Posterior cingulate gyrus (tissue), 11 donors: Measurements from ENCODE around the gene PROS1.
A peak's percentile ranks its signal among the peaks of the same experiment; 100 is the strongest.

ENCODE experiments used
- DNase-seq, 10 donors: peaks; one replicate each; pipeline versions ENCODE4 v3.0.0 to v3.0.0-alpha.2; 2020 to 2021; ENCODE audit warnings: mixed read lengths in 3 of 10
- intact Hi-C: fragments of 100-400 bp; cut with DNase I; formaldehyde crosslinking; loops from one replicate; pipeline ENCODE4 v1.15.1; 2023

Gene PROS1

DNA sequence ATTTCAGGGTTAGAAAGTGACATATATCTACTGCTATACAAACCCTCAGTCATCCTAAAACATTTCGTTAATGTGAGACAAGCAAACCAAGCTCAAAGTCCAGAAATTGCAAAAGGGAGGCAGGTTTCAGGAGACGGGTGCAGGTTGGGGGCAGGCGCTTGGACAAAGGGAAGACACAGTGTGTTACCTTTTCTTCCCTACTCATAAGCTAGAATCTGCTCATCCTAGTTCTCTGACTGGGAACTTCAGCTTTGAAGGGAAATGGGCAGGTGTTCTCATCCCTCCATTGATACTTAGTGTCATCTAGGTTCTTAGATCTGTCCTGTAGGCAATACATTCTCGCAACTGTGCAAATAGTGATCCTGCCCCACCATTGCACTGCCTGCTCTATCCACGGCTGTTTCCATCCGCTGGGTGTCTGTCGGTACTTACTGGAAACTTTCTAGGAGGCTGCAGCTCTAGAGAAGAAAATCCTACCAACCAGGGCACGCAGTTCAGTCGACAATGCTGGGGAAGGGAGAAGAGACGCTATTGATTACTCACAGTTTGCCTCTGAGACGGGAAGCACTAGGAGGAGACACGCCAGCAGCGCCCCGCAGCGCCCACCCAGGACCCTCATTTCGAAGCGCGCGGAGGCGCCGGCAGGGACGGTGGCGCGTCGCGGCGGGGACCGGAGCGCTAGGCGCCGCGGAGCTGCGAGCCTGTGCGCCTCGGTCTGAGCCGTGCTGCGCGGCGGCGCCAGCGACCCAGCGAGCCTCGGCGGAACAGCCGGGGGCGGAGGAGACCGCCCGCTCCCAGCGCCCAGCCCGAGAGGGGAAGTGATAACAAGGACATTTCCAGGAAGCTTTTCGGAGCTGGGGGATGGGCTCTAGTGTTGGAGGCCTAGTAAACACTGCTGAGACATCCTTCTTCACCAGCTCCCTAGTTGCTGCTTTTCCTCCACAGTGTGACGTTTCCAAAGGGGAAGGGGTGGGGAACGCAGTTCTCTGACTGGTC is at the start of gene PROS1:
Gene PROS1 (minus strand): TSS at position 766 of the 996 bp plus-strand sequence. CDS start 147 bp downstream, at position 619.
- peak; percentile 46 to 94 (median 64) for DNase-seq
- intact Hi-C loops, result no loop called here

DNA sequence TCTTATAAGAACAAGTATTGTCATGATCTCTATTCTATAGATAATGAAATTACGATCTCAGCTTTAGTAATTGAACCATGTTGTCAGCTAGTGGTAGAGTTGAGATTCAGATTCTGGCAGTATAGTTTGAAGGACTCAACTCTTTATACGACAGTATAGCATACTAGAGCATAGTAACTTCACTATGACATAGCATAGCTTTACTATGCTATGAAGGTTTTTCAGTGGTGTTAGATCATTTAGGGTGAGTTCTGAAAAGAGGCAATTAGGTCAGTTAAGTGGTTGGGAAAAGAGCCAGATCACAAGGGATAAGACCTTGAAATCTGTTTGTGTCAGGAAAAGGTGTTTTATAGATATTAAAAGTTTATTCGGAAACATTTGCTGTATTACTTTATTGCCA is 46.6 kb upstream of the PROS1 start:
- DNase-seq, result no peak
- intact Hi-C loops, result no loop called here

DNA sequence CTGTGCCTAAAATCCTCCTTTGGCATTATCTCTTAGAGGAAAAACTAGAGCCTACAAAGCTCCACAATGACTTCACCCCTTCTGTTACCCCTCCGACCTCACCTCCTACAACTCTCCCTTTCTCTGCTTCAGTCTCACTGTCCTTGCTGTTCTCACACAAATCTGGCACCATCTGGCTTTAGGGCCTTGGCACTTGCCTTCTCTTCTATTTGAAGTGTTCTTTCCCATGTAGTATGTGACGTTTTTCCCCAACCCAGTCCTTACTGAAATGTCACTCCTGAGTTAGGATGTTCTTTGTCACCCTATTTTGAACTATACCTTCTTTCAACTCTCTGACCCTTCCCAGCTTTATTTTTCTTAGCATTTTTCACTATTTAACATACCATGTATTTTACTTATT is 46.0 kb upstream of the PROS1 start:
- DNase-seq, result no peak
- intact Hi-C loops, result no loop called here

DNA sequence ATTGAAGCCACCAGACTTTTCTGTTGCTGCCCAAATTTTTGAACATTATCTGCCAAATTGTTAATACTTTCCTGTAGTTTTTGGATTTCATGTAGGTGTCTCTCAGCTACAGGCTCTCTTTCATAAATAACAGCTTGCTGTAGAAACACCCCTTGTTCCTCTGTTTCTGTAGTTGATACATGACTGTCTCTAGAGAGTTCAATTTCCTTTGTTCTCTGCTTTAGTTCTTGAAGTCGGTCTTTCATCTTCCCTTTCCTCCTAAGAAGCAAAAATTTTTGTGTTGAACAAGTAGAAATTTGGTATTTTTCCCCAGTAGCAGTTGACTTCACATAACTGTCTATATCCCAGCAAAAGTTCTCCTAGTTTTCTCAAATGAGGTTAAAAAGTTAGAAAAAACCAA is 41.3 kb upstream of the PROS1 start:
- intact Hi-C loops, result no loop called here
- no peak for DNase-seq

DNA sequence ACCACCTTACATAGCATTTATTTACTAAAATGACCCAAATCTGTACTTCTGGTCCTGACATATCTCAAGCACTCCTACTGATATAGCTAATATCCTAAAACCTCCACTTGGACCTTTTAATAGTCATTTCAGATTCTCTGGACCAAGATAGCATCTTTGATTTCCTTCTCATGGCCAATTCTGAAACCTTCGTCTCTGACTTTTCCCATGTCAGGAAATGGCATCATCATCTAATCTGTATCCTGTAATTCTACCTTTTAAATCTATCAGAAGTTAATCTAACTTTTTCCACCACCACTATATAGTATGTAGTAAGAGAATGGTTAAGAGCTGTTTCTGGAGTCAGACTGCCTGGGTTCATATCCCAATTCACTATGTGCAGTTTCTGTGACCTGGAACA is 38.5 kb upstream of the PROS1 start:
- DNase-seq, result no peak
- intact Hi-C loops, result no loop called here

DNA sequence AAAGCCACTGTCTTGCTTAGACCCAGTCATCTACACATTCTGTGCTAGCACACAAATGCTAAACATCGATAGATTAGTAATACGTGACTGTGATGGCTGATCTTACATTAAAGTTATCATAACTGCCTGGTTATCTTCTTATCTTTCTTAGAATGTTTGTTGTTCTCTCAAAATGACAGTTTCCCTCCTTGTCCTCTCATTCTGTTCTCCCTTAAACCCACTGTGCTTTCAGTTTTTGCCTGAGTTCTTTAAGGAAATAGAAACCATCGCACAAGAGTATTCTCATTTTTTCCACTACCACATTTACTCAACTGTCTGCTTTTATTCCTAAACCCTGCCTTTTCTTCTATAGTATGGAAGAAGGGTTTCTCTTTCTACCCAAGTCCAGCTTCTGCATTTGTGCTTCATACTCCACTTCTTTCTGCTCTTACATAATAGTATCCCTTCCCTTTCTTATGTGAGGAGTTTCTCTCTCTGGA is 37.6 kb upstream of the PROS1 start:
- intact Hi-C loops, result no loop called here

DNA sequence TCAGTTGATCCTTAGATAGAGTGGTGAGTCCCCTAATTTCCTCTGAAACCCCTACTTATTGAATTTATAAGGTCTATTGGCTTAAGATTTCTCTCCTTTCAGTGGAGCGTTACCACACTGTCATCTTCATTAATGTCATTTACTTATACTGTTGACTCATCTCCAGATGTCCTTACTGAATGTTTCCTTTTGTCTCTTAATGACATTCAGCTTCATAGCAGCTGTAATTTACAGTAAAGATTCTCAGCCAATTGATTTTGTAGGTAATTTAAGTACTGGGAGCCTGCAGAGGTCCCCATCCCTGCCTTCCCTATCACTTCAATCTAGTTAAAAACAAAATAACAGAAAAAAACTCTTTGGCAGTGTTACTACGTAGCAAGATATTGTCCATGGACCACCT is 35.9 kb upstream of the PROS1 start:
- no peak for DNase-seq
- intact Hi-C loops, result no loop called here

More for the DNA sequence above, 37.6 kb upstream of the PROS1 start:
- no peak for DNase-seq

DNA sequence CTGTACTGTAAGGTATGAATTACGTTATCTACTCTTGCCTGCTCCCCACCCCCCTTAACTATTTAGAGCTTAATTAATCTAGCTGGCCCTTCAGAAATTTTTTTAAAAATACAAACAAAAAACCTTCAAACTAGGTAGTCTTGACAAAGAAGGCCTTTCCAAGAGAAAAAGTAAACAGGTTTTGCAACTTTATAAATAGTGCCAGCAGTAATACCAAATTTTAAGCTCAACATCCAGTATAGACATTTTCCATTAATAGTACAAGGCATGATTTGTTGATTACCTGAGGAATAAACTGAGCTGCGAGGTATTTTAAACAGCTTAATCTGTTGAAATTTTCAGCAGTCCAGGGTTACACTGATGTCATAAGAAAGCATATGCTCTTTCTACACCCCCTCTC is 34.6 kb upstream of the PROS1 start:
- DNase-seq, result no peak
- intact Hi-C loops, result no loop called here

DNA sequence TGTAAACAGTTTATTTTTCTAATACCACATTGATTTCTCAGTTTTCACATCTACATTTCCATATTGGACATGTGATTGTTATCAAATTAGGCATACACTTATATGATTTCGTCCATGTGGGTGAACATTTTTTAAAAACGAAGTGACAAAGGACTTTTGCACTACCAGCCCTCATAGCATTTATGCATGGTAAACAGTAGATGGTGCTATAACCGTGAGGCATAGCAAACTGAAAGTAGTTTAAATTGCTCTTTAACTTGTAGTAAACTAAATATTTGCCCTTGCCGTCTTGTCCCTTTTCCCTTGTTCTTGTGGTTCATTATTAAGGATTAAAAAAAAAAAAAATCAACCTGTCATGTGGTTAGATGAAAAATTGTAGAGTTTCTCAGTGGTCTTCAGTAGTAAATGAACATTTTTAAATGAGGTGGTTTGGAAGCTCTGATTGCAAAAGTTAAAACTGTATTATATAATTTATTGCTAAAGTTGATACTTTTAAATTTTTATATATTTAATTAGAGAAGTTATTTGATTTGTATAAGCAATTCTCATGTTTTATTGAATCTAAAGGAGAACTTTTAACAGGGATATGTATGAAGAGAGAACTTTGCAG is 30.7 kb upstream of the PROS1 start:
- no peak for DNase-seq
- intact Hi-C loops, result loop anchor here (2.0 kb wide), 1 partner anchor 64 kb away; no protein-coding TSS in a partner anchor

DNA sequence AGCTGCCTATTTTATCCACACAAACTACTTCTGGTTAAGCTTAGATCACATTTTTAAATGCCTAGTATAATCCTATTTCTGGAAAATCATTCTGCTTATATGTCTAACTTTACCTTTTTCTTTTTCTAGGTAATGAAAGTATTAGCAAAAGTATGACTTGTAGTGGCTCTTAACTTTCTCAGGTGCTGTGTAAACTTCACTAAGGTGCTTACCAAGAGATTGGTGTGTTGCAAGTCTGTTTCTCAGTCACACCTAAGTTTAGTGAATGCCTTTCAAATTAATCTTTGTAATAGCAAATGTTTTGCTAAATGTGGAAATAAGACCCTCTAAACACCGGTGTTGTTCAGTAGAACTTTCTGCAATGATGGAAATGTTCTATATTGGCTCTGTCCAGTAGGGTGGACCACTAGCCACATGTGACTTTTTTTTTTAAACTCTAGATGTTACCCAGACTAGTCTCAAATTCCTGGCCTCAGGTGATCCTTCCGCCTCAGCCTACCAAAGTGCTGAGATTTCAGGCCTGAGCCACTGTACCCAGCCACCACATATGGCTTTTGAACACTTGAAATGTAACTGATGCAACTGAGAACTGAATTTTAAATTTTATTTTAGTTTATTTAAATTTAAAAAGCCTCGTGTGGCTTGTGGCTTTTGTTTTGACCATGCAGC is 28.3 kb upstream of the PROS1 start:
- intact Hi-C loops, result no loop called here
- no peak for DNase-seq

DNA sequence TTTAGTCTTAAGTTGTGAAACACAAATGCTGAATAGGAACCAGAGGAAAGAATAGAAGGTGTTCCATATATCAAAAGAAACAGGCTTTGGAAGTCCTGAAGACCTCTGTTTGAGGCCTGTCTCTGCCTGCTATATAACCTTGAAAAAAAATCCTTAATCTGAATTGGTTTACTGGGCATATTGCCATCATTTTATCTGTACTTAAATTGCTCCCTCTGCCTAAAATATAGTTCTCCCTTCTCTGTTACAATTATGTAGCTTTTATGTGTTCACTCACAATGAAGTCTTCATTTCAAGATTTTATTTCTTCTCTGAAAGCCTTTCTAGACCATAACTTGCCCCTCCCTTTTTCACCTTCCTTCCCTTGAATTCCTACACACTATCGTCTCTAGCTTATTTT is 27.5 kb upstream of the PROS1 start:
- intact Hi-C loops, result no loop called here

DNA sequence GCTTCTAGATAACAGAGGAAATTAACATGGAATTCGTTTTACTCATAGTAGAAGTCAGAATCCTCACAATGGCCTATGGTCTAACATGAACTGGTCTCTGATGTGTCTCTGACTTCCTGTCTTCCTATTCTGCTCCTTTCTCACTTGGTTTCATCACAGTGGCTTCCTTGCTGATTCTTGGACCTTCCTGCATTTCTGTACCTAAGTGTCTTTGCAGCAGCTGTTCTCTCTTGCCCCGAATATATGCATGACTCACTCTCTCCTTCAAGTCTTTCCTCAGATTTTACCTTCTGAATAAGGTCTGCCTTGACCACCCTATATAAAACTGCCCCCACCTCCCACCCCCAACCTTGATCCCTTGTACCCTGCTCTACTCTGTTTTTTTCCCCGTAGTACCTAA is 20.4 kb upstream of the PROS1 start:
- intact Hi-C loops, result no loop called here
- DNase-seq, result no peak

More for the DNA sequence above, 27.5 kb upstream of the PROS1 start:
- no peak for DNase-seq

DNA sequence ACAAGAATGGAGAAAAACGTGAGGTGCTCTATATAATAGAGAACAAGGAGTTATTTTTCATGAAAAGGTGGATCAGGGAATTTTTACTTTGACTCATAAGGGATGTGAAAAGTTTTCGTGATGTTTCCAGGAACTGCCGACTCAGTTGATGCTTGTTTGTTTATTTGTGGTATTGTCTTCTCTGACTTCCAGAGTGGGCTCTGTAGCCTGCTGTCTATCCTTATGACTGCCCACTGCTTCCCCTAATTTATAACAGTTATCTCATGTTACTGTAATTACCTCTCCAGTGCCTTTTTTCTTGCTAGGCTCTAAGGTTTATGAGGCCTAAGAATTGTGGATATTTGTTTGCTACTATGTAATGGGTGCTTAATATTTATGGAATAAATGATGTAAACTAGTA is 18.5 kb upstream of the PROS1 start:
- DNase-seq, result no peak
- intact Hi-C loops, result no loop called here

DNA sequence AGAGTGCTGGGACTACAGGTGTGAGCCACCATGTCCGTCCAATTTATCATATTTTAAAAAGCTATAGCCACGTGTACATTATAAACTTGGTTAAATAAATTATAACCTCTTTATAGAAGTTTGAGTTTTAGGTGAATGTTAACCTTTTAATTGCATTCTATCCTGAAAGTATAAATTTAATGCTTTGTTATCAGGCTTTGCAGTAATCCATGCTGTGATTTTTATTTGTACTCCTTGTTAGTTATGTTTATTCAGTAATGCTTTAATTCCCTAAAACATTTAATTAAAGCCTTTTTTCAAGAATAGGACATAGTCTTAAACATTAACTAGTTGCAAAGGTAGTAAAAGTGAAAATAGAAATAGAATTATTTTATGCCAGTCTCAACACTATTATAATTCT is 17.9 kb upstream of the PROS1 start:
- DNase-seq, result no peak

DNA sequence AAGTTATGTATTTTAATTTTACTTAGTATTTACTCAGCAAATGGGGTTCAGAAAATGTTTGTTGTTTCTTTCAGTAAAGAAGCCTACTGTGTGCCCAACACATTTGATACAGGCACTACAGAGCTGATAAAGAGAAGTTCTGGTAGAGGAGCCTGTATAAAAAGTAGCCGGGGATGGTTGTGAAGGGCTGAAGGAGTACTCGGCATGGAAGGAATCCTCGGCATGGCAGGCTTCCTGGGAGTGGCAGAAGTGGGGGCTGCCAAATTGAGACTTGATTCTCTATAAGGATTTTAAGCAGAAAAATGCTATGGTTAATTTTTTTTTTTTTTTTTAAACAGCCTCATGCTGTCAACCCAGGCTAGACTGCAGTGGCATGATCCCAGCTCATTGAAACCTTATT is 15.5 kb upstream of the PROS1 start:
- intact Hi-C loops, result no loop called here
- peak in 1 of 10 donors; percentile 46 for DNase-seq

More for the DNA sequence above, 17.9 kb upstream of the PROS1 start:
- intact Hi-C loops, result no loop called here

DNA sequence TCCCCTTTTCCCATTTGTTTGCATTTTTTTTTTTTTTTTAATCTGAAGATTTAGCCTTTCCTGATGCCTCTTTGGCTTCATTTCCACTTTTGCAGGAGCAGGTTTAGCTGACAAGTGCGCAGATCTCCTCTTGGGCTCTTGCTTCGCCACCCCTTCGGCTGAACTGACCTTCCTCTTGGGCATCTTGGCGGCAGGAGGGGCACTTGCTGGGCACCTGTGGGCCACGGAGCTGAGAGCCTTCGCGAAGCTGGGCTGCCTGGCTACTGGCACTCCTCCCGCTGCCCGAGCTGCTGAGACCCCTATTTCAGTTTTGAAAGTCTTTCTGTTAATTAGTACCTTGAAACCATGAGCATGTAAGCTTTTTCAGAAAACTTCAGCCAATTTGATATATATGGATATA is 15.1 kb upstream of the PROS1 start:
- peak in 2 of 10 donors; percentile 50 to 75 for DNase-seq
- intact Hi-C loops, result no loop called here

DNA sequence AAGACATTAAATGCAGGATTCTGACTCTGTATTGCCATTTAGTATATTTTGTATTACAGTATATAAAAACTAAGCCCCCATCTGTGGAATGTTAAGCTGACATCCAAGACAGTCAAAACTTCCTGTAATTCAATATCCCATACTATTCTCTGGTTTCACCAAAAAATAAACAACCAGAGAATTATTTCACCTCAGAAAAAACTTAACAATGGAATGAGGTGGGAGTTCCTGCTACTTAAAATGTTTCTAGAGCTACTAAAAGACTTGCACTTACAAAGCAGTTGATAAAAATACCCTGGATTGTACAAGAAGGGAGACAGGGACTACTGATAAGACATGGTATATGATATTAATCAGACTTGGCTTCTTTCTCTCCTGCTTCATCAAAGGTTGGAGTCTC is 14.6 kb upstream of the PROS1 start:
- no peak for DNase-seq
- intact Hi-C loops, result no loop called here

DNA sequence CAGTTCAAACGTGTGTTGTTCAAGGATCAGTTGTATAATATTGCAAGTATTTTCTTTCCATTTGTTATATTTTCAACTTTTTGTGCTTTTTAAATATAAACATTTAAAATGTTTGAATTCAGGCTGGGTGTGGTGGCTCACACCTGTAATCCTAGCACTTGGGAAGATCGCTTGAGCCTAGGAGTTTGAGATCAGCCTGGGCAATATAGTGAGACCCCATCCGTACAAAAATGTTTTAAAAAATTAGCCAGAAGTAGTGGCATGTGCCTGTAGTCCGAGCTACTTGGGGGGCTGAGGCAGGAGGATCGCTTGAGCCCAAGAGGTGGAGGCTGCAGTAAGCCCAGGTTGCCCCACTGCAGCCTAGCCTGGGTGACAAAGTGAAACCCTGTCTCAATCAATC is 10.9 kb upstream of the PROS1 start:
- intact Hi-C loops, result no loop called here
- no peak for DNase-seq

DNA sequence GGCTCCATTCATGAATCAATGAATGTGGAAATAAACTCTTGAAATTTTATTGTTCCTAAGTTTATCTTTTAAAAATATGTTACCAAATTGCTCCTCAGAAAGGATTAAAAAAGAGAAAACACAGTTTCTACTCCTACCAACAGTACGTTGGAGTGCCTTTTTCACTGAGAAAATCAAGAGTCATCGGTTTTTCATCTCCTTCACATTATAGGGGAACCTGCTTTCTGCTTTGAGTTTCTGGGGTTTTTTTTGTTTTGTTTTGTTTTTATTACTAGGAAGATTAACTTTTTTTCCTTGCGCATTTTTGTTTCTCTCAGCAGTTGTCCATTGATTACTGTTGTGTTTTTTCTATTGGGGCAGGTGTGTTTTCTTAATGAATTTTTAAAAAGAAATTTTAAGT is 9.7 kb upstream of the PROS1 start:
- DNase-seq, result no peak
- intact Hi-C loops, result no loop called here

DNA sequence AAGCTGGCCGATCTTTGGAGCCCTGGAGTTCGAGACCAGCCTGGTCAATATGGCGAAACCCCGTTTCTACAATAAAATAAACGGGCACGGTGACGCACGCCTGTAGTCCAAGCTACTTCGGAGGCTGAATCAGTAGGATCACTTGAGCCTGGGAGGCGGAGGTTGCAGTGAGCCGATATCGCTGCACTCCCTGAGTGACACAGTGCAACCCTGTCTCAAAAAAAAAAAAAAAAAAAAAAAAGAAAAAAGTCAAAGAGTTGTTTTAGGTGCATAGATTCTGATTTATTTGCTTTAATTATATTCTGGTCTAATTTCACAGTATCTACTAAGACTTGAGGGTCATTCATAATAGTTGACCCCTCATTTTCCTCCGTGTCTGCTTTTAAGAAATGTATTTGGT is 8.0 kb upstream of the PROS1 start:
- intact Hi-C loops, result no loop called here
- DNase-seq, result no peak
